ENCODE results near the gene PEAK3.
A peak's percentile ranks its signal among the peaks of the same experiment; 100 is the strongest.
"Not testable (repeated sequence)": the region's sequence is repeated elsewhere in the genome, so short reads cannot be mapped to it uniquely, and the experiment has no call there.

Gene PEAK3

DNA sequence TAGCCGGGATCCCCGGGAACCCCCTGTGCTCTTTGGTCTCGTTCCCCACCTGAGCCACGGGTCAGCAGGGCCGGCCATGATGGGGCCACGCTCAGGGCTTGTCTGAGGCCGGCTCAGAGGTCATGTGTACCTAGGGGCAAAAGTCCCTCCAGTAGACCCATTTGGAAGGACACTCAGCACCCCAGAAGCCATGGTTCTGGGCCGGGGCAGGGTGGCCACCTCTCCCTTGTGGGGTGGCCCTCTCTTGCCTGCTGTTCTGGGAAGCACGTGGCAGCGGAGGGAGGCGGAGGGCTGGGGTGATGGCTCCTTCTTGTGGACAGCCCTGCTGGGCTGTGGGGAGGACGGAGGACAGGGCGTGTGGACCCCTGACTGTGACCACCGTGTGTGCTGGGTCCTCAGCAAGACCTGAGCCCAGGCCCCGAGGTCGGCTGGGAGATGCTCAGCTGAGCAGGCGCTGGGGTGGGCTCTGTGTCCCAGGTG lies 6.4 kb upstream of the PEAK3 start:
- ChIA-PET CTCF (interaction anchor here (1.1 to 3.0 kb wide), 5 partner anchors 10 to 133 kb away, joined by 3 to 14 read pairs (median 4); no protein-coding TSS in a partner anchor), POLR2A (interaction anchor here (0.7 to 1.4 kb wide), 2 partner anchors 10 to 235 kb away, joined by 3 to 5 read pairs; no protein-coding TSS in a partner anchor)
- no peak overlapping the region for H3K4me3 ChIP-seq (ENCODE audit: low read depth, low read length)
- DNase-seq (ENCODE audit: low read depth, low spot score): no peak
- TF ChIP-seq, protein P1, sequence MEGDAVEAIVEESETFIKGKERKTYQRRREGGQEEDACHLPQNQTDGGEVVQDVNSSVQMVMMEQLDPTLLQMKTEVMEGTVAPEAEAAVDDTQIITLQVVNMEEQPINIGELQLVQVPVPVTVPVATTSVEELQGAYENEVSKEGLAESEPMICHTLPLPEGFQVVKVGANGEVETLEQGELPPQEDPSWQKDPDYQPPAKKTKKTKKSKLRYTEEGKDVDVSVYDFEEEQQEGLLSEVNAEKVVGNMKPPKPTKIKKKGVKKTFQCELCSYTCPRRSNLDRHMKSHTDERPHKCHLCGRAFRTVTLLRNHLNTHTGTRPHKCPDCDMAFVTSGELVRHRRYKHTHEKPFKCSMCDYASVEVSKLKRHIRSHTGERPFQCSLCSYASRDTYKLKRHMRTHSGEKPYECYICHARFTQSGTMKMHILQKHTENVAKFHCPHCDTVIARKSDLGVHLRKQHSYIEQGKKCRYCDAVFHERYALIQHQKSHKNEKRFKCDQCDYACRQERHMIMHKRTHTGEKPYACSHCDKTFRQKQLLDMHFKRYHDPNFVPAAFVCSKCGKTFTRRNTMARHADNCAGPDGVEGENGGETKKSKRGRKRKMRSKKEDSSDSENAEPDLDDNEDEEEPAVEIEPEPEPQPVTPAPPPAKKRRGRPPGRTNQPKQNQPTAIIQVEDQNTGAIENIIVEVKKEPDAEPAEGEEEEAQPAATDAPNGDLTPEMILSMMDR (IDR thresholded peaks at IDR 0.05; ENCODE audit: insufficient read depth, low read length, missing control alignments): no peak

DNA sequence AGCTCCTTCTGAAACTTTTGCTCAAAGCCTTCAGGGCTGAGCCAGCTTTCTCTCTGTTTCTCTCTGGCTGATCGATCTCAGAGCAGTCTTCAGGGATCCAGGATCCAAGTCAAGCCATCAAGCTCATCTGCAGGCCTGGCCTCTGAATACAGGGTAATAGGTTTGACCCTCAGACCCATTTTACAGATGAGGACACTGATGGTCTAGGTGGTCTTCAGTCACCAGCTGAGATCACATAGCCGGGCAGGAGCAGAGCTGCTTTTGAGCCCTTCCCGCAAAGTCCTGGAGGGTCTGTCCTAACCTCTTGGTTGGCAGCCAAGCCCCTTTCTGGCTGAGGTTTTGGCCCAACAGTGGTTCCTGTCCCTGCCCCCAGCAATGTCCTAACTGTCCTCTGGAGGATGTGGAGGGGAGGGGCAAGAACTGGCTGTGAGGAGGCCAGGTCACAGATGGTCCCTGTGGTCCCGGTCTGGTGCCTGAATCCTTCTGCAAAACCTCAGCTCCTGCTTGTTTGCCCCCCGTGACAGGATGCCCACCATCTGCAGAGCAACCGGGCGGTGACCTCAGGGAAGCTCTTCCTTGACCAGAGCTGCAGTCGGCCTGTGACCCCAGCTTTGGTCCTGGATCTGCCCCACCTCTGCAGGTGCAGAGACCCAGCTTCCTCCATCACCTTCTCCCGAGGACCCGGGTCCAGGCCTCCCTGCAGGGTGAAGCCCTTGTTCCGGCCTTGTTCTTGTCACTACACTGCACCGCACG lies 5.8 kb upstream of the PEAK3 start:
- POLR2A ChIA-PET: interaction anchor here (1.1 kb wide), 1 partner anchor 12 kb away, joined by 9 read pairs; no protein-coding TSS in a partner anchor
- no peak for DNase-seq (ENCODE audit: low read depth, low spot score)

DNA sequence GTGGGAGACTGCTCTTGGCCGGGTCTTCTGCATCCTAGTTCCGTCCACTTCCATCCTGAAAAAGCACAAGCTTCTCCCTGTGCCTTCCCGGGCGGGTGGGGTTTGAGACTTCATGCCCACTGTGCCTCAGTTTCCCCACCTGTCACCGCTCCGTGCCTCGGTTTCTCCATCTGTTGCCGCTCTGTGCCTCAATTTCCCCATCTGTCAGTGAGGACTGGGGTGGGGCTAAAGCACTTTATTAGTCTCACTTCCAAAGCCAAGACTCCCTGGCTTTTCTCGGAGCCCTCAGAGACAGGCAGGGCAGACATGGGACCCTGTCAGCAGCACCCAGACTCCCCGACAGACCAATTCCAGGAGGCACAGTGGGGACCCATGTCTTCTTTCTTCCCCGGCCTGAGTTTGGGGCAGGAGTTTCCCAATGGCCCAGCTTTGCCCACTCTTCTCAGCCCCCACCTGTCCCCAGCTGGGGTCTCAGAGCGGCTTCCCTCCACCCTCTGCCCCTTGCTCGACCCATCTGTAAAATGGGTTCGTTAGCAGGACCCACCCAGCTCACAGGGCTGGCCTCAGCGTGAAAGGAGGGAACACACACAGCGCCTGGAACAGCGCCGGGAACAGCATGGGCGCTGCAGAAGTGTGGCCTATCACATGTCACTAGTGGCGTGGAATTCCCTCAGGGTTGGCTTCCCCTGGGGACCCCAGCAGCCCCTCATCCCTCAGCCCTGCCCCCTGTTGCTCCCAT lies 4.6 kb upstream of the PEAK3 start:
- CTCF ChIA-PET: interaction anchor here (1.3 to 3.0 kb wide), 3 partner anchors 12 to 16 kb away, joined by 3 to 14 read pairs (median 4); no protein-coding TSS in a partner anchor

More for the DNA sequence above, 5.8 kb upstream of the PEAK3 start:
- TF ChIP-seq, protein P1 (IDR thresholded peaks at IDR 0.05; ENCODE audit: insufficient read depth, low read length, missing control alignments): no peak
- H3K4me3 ChIP-seq (ENCODE audit: low read depth, low read length): no peak overlapping the region
- CTCF ChIA-PET: interaction anchor here (1.1 to 3.0 kb wide), 5 partner anchors 13 to 132 kb away, joined by 3 to 14 read pairs (median 4); no protein-coding TSS in a partner anchor

DNA sequence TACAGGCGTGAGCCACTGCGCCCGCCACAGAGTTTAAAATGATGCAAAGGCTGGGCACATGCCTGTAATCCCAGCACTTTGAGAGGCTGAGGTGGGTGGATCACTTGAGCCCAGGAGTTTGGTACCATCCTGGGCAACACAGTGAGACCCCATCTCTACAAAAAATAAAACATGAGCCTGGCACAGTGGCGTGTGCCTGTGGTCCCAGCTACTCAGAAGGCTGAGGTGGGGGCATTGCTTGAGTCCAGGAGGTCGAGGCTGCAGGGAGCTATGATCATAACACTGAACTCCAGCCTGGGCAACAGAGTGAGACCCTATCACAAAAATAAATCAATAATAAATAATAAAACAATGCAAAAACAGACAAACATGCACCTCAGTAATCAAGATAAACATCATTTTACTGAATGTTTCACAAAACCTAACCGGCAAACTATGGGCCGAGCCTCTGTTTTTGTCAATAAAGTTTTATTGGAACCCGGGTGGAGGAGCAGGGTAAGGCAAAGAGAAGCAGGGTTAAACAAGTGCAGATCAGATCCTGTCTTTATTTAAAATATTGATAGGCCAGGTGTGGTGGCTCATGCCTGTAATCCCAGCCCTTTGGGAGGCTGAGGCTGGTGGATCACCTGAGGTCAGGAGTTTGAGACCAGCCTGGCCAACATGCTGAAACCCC lies 2.0 kb upstream of the PEAK3 start:
- TF ChIP-seq, protein P1 (IDR thresholded peaks at IDR 0.05; ENCODE audit: insufficient read depth, low read length, missing control alignments): no peak
- POLR2A ChIA-PET: no interaction called here
- no peak for DNase-seq (ENCODE audit: low read depth, low spot score)
- no peak overlapping the region for H3K4me3 ChIP-seq (ENCODE audit: low read depth, low read length)
- CTCF ChIA-PET: interaction anchor here (2.3 kb wide), 1 partner anchor 11 kb away, joined by 16 read pairs; no protein-coding TSS in a partner anchor

More for the DNA sequence above, 4.6 kb upstream of the PEAK3 start:
- no peak for DNase-seq (ENCODE audit: low read depth, low spot score)
- POLR2A ChIA-PET: interaction anchor here (1.1 kb wide), 1 partner anchor 11 kb away, joined by 9 read pairs; no protein-coding TSS in a partner anchor
- TF ChIP-seq, protein P1 (IDR thresholded peaks at IDR 0.05; ENCODE audit: insufficient read depth, low read length, missing control alignments): no peak
- H3K4me3 ChIP-seq (ENCODE audit: low read depth, low read length): no peak overlapping the region

DNA sequence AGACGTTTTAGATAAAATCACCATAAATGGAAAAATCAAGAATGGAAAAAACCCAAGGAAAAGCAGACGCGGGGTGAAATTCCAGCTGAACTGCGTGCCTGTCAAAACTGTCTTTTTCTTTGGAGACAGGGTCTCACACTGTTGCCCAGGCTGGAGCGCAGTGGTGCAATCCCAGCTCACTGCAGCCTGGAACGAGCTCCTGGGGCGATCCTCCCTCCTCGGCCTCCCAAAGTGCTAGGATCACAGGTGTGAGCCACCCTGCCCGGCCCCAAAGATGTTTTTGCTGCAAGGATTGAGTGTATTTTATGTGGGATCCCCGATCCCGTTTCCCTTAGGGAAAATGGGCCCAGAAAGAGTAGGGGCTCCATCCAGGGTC lies 875 bp upstream of the PEAK3 start:
- TF ChIP-seq, protein P1 (IDR thresholded peaks at IDR 0.05; ENCODE audit: insufficient read depth, low read length, missing control alignments): no peak
- H3K4me3 ChIP-seq (ENCODE audit: low read depth, low read length): no peak overlapping the region
- ChIA-PET CTCF (interaction anchor here (0.9 to 2.3 kb wide), 3 partner anchors 10 to 33 kb away, joined by 3 to 16 read pairs (median 6); no protein-coding TSS in a partner anchor), POLR2A (no interaction called here)
- DNase-seq (ENCODE audit: low read depth, low spot score): no peak

DNA sequence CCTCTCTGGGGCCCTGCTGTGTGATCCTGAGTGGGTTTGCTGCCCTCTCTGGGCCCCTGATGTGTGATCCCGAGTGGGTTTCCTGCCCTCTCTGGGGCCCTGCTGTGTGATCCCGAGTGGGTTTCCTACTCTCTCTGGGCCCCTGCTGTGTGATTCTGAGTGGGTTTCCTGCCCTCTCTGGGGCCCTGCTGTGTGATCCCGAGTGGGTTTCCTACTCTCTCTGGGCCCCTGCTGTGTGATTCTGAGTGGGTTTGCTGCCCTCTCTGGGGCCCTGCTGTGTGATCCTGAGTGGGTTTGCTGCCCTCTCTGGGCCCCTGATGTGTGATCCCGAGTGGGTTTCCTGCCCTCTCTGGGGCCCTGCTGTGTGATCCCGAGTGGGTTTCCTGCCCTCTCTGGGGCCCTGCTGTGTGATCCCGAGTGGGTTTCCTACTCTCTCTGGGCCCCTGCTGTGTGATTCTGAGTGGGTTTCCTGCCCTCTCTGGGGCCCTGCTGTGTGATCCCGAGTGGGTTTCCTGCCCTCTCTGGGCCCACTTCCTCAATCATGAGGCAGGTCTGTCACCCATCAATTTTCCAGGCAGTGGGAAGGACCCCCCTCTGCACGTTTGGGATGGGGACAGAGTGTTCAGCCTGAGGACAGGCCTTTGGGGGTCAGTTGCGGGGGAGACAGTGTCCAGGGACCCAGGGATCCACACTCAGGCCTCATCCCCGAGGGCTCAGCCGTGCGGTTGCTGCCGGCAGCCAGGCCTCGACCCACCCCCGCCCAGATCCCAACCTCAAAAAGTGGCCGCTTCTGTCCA lies 512 bp downstream of the PEAK3 start:
- peak overlapping the region; percentile 36 for H3K4me3 ChIP-seq (ENCODE audit: low read depth, low read length)
- POLR2A ChIA-PET; DNase-seq (ENCODE audit: low read depth, low spot score): not testable (repeated sequence)
- CTCF ChIA-PET: interaction anchor here (1.2 kb wide), 1 partner anchor 111 kb away, joined by 5 read pairs; no protein-coding TSS in a partner anchor
